ENCODE data around the gene MOB3A. TPM values are rescaled to one million over a fixed set of nuclear protein-coding genes. Genes with fewer than 3 reads are reported as not detected.

The MOB3A gene
- total and polyA plus RNA-seq, 2 of the 13 experiments (the other 11 are each of a cell fraction or from before 2014, with no cell fraction given), result 3.5 to 17.8 TPM

DNA sequence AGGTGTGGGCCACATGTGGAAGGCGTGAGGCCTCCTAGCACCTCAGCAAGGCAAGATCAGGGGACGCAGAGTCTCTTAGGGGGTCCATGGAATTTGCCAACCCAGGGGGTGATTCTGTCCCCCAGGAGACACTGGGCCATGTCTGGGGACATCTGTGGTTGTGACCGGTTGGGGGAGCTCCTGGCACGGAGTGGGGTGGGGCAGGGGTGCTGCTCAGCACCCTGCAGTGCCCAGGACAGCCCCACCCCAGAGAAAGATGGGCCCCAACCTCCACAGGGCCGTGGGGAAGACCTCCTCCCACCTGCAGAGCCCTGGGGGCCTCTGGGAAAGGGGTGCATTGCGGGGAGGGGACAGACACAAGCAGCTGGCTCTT lies 49.1 kb downstream of the MOB3A start (continued):
- TF ChIP-seq, protein P1, sequence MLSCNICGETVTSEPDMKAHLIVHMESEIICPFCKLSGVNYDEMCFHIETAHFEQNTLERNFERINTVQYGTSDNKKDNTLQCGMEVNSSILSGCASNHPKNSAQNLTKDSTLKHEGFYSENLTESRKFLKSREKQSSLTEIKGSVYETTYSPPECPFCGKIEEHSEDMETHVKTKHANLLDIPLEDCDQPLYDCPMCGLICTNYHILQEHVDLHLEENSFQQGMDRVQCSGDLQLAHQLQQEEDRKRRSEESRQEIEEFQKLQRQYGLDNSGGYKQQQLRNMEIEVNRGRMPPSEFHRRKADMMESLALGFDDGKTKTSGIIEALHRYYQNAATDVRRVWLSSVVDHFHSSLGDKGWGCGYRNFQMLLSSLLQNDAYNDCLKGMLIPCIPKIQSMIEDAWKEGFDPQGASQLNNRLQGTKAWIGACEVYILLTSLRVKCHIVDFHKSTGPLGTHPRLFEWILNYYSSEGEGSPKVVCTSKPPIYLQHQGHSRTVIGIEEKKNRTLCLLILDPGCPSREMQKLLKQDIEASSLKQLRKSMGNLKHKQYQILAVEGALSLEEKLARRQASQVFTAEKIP (CRISPR knock-in tag; IDR thresholded peaks at IDR 0.05; ENCODE audit: borderline replicate concordance), result no peak

DNA sequence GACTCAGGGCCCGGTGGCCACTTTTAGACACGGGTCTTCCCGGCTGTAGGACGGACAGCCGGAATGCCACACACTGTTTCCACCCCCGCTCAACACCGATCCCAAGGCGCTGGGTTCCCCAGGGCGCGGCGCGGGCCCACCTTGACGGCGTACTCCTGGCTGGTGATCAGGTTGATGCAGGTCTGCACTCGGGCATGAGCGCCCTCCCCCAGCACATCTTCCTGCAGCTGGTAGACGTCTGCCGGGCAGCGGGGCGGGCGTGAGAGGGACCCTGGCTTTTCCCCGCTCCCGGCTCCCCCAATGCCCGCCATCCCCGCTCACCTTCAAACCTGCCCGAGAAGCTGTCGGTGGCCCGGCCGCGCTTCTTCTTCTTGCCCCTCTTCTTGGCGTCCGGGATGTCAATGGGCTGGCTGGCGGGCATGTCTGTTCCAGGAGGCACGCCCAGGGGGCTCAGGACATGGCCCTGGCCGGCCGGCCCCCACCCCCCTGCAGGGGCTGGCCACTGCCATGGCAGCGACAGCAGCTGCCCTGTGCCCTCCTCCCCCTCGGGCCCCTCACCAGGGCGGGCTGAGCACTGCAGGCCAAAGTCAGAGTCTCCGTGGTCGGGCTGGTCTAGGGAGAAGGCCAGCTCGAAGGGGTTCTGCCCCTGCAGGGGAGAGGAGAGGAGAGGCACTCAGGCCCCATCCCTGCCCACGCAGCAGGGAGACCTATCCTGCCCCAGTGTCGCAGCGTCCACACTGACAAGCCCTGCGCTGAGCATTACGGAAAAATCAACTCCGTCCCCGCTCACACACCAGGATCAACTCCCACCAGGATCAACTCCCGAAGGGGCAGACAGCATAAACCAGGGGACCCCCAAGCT lies 49.8 kb downstream of the MOB3A start:
- Histone ChIP-seq H3K36me3 (replicated peaks in 1 of 2; ENCODE audit: control insufficient read depth in 1 of 2, insufficient read depth in 2 of 2, low read length in 2 of 2) (peaks cover 13 to 38% of the 10 kb centered on the region in 2 experiments), H3K27ac (ENCODE audit: extremely low read length, insufficient read depth, low read length) (no peak overlapping the region), H3K9me3 (ENCODE audit: low read length) (no peaks in the 10 kb centered on the region), H3K79me2 (ENCODE audit: insufficient read depth, low read length) (peaks cover 34% of the 10 kb centered on the region), H4K20me1 (ENCODE audit: insufficient read depth, low read length) (peaks cover 47% of the 10 kb centered on the region), H3K4me3 (replicated peaks in 1 of 3; ENCODE audit: insufficient read depth in 1 of 3, low read depth in 2 of 3, low read length in 3 of 3) (no peak overlapping the region), H3K27me3 (ENCODE audit: control insufficient read depth in 1 of 2, insufficient read depth in 2 of 2, low read length in 2 of 2) (no peaks in the 10 kb centered on the region), H2AFZ (ENCODE audit: low read length) (no peak overlapping the region), H3K4me1 (ENCODE audit: insufficient read depth, low read length) (peaks cover 33% of the 10 kb centered on the region), H3K9ac (ENCODE audit: insufficient read depth, low read depth, low read length) (no peak overlapping the region), H3K4me2 (ENCODE audit: low read depth, low read length) (no peak overlapping the region)
- in situ Hi-C loops (cut with HindIII; ENCODE audit: extremely low pct_ligation_motif_present, low pct_unique_long_range_greater_than_20kb), result no loop called here
- WGBS (ENCODE audit: low lambda C conversion rate), result 99% methylated on average over 36 of the region's 50 CpGs
- DNase-seq (ENCODE audit: low spot score) (no peak), FAIRE-seq (no peak), ATAC-seq (no peak)
- CTCF ChIA-PET (ENCODE audit: low intra/inter-chr PET ratio, low total read pairs), result no interaction called here
- intact Hi-C loops (cut with micrococcal nuclease; ENCODE audit: unreplicated experiment), result no loop called here
- BruUV-seq (replicated peaks), result no TSS peak
- POLR2A ChIA-PET, result interaction anchor here (1.8 kb wide), 1 partner anchor 14 kb away, joined by 9 read pairs; no protein-coding TSS in a partner anchor
- TF ChIP-seq KDM6A (CRISPR knock-in tag; IDR thresholded peaks at IDR 0.05; ENCODE audit: low read depth) (no peak), NCOR1 (IDR thresholded peaks at IDR 0.05; ENCODE audit: borderline replicate concordance, low read length) (no peak), ZNF781 (CRISPR knock-in tag; IDR thresholded peaks at IDR 0.05; ENCODE audit: borderline replicate concordance, not compliant biosample characterization) (no peak), SCMH1 (CRISPR knock-in tag; IDR thresholded peaks at IDR 0.05; ENCODE audit: borderline replicate concordance) (no peak), NFATC3 (CRISPR knock-in tag; IDR thresholded peaks at IDR 0.05) (no peak), ZNF207 (IDR thresholded peaks at IDR 0.05; ENCODE audit: borderline replicate concordance) (no peak), RAD21 (CRISPR knock-in tag; IDR thresholded peaks at IDR 0.05) (no peak), ZNF547 (CRISPR knock-in tag; IDR thresholded peaks at IDR 0.05) (no peak), ZSCAN31 (CRISPR knock-in tag; IDR thresholded peaks at IDR 0.05; ENCODE audit: low read depth) (no peak), GABPA (IDR thresholded peaks at IDR 0.05; ENCODE audit: low read depth, low read length) (no peak), GABPA (CRISPR knock-in tag; IDR thresholded peaks at IDR 0.05; ENCODE audit: low read depth) (no peak), TP53 (CRISPR knock-in tag; conservative IDR thresholded peaks at IDR 0.05) (no peak), ZNF614 (CRISPR knock-in tag; IDR thresholded peaks at IDR 0.05; ENCODE audit: borderline replicate concordance) (no peak), AGO2 (optimal IDR thresholded peaks at IDR 0.05; ENCODE audit: low read depth, low read length) (peak; percentile 72)
- TF ChIP-seq, protein P2, sequence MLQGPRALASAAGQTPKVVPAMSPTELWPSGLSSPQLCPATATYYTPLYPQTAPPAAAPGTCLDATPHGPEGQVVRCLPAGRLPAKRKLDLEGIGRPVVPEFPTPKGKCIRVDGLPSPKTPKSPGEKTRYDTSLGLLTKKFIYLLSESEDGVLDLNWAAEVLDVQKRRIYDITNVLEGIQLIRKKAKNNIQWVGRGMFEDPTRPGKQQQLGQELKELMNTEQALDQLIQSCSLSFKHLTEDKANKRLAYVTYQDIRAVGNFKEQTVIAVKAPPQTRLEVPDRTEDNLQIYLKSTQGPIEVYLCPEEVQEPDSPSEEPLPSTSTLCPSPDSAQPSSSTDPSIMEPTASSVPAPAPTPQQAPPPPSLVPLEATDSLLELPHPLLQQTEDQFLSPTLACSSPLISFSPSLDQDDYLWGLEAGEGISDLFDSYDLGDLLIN (CRISPR knock-in tag; IDR thresholded peaks at IDR 0.05; ENCODE audit: borderline replicate concordance), result no peak
- TF ChIP-seq, protein P3, sequence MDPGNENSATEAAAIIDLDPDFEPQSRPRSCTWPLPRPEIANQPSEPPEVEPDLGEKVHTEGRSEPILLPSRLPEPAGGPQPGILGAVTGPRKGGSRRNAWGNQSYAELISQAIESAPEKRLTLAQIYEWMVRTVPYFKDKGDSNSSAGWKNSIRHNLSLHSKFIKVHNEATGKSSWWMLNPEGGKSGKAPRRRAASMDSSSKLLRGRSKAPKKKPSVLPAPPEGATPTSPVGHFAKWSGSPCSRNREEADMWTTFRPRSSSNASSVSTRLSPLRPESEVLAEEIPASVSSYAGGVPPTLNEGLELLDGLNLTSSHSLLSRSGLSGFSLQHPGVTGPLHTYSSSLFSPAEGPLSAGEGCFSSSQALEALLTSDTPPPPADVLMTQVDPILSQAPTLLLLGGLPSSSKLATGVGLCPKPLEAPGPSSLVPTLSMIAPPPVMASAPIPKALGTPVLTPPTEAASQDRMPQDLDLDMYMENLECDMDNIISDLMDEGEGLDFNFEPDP (CRISPR knock-in tag; conservative IDR thresholded peaks at IDR 0.05), result no peak
- TF ChIP-seq, protein P4, sequence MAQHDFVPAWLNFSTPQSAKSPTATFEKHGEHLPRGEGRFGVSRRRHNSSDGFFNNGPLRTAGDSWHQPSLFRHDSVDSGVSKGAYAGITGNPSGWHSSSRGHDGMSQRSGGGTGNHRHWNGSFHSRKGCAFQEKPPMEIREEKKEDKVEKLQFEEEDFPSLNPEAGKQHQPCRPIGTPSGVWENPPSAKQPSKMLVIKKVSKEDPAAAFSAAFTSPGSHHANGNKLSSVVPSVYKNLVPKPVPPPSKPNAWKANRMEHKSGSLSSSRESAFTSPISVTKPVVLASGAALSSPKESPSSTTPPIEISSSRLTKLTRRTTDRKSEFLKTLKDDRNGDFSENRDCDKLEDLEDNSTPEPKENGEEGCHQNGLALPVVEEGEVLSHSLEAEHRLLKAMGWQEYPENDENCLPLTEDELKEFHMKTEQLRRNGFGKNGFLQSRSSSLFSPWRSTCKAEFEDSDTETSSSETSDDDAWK (CRISPR knock-in tag; IDR thresholded peaks at IDR 0.05), result no peak

Data from HepG2 (cell line).